GM19193 (cell line): ENCODE measurements around the gene SMAD3.

Experiments
- POLR2A ChIP-seq: IDR thresholded peaks from 4 replicates; pipeline ENCODE4 v1.6.1; 2011; ENCODE audit not compliant: insufficient read depth, insufficient read length; ENCODE audit errors: extremely low read depth

SMAD3 gene

DNA sequence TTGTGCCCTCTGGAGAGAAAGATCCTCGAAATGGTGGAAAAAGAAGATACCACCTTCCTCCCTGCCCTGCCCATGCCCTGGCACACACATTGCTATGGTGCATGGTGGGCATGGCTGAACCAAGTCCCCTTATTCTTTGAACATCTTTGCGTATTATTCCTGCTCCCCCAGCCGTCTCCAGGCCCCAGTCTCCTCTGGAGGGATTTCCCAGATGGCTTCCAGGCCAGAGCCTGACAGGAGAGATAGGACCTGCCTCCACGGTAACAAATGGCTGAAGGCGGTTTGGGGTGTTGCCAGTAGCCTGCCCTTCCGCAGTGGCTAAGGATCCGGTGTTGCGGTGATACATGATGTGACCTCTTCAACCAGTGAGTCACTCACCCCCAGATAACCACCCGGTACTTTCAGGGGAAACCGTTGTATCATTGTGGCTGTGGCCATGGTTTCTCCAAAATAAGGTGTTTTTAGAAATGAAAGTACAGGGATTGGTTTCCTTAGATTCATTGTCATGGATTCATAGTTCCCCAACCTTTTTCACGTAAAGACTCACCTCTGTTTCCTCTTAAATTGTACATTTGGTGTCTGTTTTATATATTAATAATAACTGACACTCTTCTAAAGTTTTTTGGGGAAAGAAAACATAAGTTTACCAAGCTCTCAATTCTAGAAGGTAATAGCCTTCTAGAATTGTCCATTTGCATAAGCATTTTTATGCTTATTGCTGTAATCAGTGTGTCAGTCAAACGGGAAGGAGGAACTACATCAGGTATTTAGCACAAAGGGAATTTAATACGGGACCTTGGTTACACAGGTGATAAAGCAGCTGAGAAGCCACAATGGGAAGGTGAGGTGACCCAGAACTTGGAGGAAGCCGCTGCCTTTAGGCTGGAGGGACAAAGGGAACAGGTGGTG, 25.9 kb downstream of the SMAD3 start:
- no peak for TF ChIP-seq POLR2A

DNA sequence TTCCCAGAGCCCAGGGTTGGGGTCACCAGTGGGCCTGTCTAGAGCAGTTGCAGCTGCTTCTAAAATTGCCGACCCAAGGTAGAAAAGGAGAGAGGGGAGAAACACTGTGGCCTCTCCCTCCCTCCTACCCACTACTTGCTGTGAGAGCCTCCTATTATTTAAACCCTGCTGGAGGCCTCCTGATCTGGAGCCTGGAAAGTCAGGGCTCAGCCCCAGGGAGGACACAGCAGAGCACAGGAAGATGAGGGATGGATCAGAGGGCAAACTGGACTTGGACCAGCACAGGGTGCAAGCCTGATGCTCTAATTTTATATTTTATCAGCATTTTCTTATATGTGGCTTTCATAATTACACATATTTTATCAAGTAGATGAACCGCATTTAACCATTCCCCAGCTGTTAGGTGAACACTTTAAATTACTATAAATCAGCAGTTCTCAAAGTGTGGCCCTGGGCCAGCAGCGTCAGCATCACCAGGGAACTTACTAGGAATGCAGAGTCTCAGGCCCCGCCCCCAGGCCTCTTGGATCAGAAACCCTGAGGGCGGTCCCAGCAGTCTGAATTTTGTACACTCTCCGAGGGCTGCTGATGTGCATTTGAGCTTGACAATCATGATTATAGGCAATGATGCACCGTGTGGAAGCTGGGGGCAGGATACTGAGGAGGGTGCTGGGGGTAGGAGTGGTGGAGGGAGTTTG, 26.7 kb downstream of the SMAD3 start:
- no peak for TF ChIP-seq POLR2A

DNA sequence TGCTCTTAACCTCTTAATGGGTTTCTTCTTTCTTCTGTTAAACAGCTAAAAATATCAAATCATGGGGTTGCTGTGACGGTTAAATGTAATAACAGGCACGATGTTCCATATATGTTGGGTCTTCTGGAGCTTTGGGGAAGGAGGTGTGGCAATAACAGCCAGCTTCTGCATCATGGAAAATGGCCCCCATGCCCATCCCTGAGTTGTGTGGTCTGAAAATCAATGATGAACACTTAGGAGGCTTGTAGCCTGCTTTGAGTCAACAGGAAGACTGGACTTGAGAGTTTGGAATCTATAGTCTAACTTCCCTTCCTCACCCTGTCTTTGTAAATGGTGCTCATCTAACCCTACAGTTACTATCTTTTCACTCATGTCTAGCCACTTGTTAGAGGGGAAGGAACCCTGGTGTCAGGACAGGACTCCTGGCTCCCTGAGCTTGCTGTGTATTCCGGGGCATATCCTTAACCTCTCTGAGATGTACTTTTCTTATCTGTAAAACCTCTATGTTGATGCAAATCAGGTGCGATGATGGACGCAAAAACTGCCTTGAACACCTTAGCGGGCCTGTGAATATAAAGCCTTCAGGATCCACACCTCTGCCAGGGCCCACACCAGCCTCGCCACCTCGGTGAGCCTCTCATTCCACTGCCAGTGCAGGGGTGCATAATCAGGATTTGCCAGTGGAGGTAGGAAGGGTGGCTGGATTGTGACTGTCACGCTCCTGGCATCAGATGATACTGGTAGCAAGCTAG, 27.5 kb downstream of the SMAD3 start:
- no peak for TF ChIP-seq POLR2A

DNA sequence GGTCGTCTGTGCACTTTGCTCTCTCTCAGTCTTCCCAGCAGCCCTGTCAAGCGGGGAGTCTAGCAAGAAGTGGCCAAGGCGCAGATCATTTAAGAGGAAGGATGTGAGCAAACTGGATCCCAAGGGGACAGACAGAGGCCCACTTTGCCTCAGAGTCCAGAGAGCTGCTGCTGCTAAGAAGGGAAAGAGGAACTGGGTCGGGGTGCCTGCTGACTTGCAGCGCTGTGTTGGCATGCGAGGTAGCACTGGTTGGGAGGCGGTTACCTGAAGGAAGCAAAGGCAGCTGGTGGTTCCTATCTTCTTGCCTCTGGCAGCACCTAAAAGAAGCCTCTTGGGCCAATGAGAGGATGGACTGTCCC, 28.1 kb downstream of the SMAD3 start:
- no peak for TF ChIP-seq POLR2A

DNA sequence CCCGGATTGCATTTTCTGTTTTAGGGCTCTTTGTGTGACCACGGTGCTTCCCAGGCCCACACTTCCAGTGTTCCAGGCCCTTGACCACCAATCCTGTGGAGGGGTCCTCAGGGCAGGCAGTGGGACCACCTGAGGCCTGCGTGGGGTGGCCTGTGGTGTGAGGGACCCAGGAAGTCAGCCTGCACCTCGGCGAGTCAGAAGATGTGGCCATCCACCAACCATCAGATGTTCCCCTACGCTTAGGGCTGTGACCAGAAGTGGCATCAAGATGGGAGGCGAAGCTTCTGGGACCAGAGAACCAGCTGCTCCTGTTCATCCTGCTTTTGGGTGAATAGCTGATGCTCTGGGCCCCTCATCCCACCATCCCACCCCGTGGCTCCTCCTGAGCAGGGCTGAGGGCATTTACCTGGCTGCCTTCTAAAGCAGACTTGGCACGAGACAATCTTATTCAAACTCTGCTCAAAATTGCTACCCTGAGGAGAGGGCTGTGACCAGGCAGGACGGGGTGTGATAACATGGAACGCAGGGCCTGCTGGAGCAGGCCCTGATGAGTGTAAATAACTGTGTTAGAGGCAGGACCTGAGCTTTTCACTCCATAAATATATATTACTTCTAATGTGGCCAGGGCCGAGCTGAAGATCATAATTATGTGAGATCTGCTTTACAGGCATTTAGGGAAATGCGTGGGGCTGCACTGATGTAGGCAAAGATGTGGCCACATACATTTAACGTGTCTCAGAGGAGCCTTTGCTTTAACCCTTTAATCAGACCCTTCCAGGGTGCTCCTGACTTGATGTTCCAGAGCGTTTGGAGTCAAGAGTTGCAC, 28.8 kb downstream of the SMAD3 start:
- no peak for TF ChIP-seq POLR2A

DNA sequence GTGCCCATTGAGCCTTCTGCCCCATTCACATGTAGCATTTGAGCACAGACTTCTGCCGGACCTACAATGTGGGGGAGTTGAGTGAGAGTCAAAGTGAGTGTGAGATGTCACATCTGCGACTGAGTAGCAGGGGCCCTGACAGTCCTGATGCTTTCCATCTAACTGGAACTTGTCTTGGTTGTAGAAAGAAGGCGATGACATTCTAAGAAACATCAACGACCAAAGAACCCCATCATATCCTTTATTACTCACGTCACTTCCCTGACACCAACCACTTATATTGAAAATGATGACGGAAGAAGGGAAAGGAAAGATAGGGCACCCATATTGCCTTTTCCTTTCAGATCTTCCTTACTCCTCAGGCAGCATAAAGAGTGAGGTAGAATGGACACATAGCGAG, 30.5 kb downstream of the SMAD3 start:
- TF ChIP-seq POLR2A = no peak

DNA sequence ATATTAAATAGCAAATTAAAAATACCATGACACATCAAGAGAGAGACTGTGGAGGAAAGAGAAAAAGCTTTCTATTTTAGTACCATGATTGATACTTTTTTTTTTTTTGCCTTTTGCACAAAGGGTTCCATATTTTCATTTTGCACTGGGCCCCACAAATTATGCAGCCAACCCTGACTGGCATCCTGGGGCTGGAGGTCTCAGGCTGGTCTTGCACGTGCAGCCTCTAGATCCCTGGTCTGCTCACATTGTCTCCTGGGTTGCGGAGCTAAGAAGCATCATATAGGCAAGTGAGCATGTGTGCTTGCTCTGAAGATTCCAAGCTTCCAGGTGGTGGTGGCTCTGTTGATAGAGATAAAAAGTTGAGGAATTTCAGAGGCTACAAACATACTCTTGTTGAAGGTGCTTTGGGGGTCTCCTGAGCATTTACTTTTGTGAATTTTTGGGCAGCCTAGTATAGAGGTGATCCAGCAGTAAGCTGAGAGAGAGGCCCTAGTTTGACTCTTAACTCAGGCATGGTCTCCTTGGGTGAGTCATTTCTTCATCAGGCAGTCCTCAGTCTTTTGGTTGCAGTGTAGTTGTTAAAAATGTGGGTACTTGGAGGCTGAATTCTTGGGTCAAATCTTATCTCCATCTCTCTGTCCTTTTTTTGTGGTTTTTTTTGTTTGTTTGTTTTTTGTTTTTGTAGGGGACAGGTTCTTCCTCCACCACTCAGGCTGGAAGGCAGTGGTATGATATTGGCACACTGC, 31.3 kb downstream of the SMAD3 start:
- TF ChIP-seq POLR2A = no peak

DNA sequence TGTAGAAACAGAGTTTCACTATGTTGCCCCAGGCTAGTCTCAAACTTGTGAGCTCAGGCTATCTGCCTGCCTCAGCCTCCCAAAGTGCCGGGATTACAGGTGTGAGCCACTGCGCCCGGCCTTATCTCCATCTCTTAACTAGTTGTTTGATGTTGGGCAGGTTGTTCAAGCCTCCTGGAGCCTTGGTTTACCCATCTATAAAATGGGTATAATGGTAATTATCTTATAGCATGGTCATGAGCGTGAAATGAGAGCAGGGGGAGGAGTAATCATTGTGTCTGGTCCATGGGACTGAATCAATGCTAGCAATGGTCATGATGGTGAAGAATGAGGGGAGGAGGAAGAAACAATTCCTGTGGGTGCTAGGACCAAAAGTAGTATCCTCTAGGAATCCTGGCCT, 32.0 kb downstream of the SMAD3 start:
- TF ChIP-seq POLR2A = no peak

DNA sequence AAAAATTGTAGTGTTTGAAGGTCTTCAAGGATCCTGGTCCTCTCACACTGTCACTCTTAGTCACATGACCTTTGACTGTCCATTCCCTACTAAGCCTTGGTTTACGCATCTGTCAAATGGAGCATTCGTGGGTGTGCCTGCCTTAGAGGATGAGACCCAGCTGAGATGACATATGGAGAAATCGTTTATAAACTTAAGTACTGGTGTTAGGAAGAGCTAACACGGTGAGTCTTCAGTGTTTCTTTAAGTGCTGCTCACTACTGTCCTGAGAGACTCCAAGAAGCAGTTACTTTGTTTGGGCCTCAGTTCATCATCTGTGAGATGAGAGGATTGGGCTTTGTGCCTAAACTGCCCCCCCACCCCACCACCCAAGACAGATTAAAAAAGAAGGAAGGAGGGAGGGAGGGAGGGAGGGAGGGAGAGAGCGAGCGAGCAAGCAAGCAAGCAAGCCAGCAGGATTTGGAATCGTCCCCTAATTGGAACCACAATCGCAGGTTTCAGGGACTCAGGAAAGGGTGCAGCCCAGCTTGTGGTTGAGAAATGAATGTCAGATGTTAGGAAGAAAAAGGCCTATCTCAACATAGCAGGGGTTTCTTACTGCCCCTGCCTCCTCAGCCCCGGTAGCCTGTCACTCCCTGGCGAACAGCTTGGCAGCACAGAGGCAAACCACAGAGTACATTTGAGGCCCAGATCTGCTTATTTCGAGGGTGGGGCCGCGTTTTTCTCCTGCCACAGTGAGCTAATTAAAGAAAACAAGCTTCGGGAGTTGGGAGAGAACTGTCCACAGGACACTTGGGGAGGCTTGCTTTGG, 32.7 kb downstream of the SMAD3 start:
- TF ChIP-seq POLR2A = no peak

DNA sequence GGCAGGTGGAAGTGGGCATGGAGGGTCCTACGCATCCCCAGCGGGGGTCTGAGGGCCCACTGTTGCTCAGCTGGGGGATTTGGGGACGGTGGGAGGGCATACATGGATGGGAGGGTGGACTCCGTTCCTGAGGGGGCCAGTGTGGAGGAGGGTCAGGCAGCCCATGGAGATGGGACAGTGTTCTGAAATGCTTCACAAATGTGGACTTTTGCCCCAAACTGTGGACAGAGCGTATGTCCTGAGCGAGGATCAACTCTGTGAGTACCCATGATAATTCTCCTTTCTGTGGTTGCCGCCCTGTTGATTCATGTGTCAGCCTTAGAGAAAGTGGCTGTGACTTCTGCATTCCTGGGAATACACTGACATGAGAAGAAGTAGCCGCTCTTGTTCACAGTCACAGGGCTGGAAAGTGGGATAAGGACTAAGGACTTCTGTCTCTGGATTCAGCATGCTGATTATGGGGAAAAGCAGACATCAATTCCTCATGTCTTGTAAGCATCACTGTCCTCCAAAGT, 33.4 kb downstream of the SMAD3 start:
- no peak for TF ChIP-seq POLR2A

DNA sequence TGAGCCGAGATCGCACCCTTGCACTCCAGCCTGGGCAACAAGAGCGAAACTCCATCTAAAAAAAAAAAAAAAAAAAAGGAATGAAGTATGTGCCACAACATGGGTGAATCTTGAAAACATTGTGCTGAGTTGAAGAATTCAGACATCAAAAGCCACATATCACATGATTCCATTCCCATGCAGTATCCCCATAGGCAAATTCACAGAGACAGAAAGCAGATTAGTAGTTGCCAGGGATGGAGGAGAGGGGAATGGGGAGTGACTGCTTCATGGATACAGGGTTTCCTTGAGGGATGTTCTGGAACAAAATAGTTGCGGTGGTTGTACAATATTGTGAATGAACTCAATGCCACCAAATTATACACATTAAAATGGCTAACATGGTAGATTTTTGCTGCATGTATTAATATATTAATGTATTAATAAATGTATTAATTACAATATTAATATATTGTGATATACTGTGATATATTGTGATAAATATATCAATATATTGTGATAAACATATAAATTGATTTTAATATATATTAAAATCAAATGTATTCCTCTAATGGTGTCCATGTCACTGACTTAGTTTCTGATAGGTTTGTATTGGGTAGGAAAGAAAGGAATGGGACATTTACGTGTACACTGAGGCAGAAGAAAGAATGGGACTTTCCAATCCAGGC, 34.9 kb downstream of the SMAD3 start:
- TF ChIP-seq POLR2A = no peak

DNA sequence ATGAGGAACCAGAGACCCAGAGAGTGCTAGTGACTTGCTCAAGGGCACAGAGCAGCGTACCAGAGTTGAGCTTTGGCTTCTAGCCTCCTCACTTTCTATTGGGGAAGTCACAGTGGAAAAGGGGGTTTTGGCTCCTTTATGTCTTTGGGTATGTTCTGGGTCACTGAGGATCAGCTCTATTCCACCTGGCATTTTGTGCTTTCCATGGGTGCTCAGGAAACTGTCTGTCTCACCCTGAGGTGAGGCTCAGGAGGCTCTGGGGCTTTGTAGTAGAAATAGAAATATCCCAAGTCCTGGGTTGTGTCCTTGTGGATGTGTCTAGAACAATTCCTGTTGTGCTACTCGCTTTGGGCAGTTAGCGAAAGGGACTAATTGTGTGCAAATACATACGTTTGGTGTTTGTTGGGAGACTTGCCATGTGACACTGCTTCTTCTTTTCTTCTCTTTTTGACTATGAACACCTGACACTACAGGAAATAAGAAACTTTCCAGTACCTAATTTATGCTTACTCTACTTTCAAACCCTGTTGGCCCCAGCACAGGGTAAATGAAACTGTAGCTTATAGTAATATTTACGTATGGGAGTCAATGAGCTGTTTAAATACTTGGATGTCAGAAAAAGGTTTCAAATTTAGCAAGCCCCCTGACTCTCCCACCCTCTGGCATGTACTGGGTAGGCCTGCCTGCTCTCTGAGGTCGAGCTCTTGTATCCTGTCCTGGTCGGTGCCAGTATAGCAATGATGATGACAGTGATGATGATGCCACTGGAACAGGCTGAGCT, 35.6 kb downstream of the SMAD3 start:
- no peak for TF ChIP-seq POLR2A
